KOPT-K1 (cell line): Measurements from ENCODE around the gene GSTM1.

Experiments used
- H3K27ac ChIP-seq: fragments of 200-600 bp; sonication (generic); 2 replicates; pipeline ENCODE4 v1.5.1; 2016; ENCODE audit warnings: antibody characterized with exemption, mild to moderate bottlenecking, low read depth, low read length; ENCODE audit not compliant: poor library complexity, severe bottlenecking
- H3K36me3 ChIP-seq: fragments of 200-600 bp; sonication (generic); 2 replicates; pipeline ENCODE4 v1.5.1; 2017; ENCODE audit warnings: antibody characterized with exemption, mild to moderate bottlenecking, low read length, moderate library complexity; ENCODE audit not compliant: insufficient read depth
- H3K9me3 ChIP-seq: fragments of 200-600 bp; sonication (generic); 2 replicates; pipeline ENCODE4 v1.5.1; 2017; ENCODE audit warnings: antibody characterized with exemption, low read length, mild to moderate bottlenecking; ENCODE audit not compliant: insufficient read depth, poor library complexity, severe bottlenecking

GSTM1 gene

GRCh38 chr1:109724933-109725332 is 37.3 kb downstream of the GSTM1 start:
- H3K27ac ChIP-seq: no peak overlapping the region

GRCh38 chr1:109725510-109725909 is 37.9 kb downstream of the GSTM1 start:
- peaks cover 3% of the 10 kb centered on the region for H3K9me3 ChIP-seq
- H3K27ac ChIP-seq: no peak overlapping the region
- H3K36me3 ChIP-seq: no peaks in the 10 kb centered on the region

More at GRCh38 chr1:109724933-109725332, 37.3 kb downstream of the GSTM1 start:
- Histone ChIP-seq H3K36me3 (no peaks in the 10 kb centered on the region), H3K9me3 (peaks cover 3% of the 10 kb centered on the region)

GRCh38 chr1:109726007-109726406 is 38.4 kb downstream of the GSTM1 start:
- Histone ChIP-seq H3K9me3 (peaks cover 3% of the 10 kb centered on the region), H3K27ac (no peak overlapping the region), H3K36me3 (no peaks in the 10 kb centered on the region)

GRCh38 chr1:109726728-109727373 is 39.2 kb downstream of the GSTM1 start:
- H3K9me3 ChIP-seq: peaks cover 3% of the 10 kb centered on the region
- H3K27ac ChIP-seq: no peak overlapping the region
- no peaks in the 10 kb centered on the region for H3K36me3 ChIP-seq

- H3K27ac ChIP-seq: no peak overlapping the region
- no peaks in the 10 kb centered on the region for H3K36me3 ChIP-seq
- peaks cover 3% of the 10 kb centered on the region for H3K9me3 ChIP-seq
Observed at GRCh38 chr1:109728870-109729269, 41.3 kb downstream of the GSTM1 start.

GRCh38 chr1:109730666-109731065 is 43.0 kb downstream of the GSTM1 start:
- Histone ChIP-seq H3K9me3 (peaks cover 1% of the 10 kb centered on the region), H3K27ac (no peak overlapping the region), H3K36me3 (no peaks in the 10 kb centered on the region)

- Histone ChIP-seq H3K9me3 (no peaks in the 10 kb centered on the region), H3K36me3 (no peaks in the 10 kb centered on the region), H3K27ac (no peak overlapping the region)
Observed at GRCh38 chr1:109732390-109732881, 44.8 kb downstream of the GSTM1 start.

GRCh38 chr1:109733236-109733870 is 45.7 kb downstream of the GSTM1 start:
- Histone ChIP-seq H3K9me3 (no peaks in the 10 kb centered on the region), H3K27ac (no peak overlapping the region), H3K36me3 (no peaks in the 10 kb centered on the region)

GRCh38 chr1:109739738-109740614 is 52.4 kb downstream of the GSTM1 start:
- H3K36me3 ChIP-seq: no peaks in the 10 kb centered on the region
- no peak overlapping the region for H3K27ac ChIP-seq
- H3K9me3 ChIP-seq: peaks cover 18% of the 10 kb centered on the region

GRCh38 chr1:109740615-109741373 is 53.2 kb downstream of the GSTM1 start, which contains the start of gene GSTM3:
Gene GSTM3 (minus strand): TSS chr1:109741038. CDS start chr1:109740287, 751 bp downstream.
- Histone ChIP-seq H3K36me3 (no peaks in the 10 kb centered on the region), H3K27ac (no peak within 1 kb of the TSS), H3K9me3 (peaks cover 18% of the 10 kb centered on the region)
